HG03025 (cell line): ENCODE measurements around the gene RGMA.

Experiments used
- ATAC-seq: cut with Tn5 transposase; IDR thresholded peaks from one replicate; pipeline ENCODE4 v1.9.1; 2021; ENCODE audit warnings: mild to moderate bottlenecking, moderate library complexity; ENCODE audit not compliant: unreplicated experiment, low FRiP score

The RGMA gene

GRCh38 chr15:93102211-93102610 lies 13.2 kb upstream of the RGMA start:
- ATAC-seq: no peak

DNA sequence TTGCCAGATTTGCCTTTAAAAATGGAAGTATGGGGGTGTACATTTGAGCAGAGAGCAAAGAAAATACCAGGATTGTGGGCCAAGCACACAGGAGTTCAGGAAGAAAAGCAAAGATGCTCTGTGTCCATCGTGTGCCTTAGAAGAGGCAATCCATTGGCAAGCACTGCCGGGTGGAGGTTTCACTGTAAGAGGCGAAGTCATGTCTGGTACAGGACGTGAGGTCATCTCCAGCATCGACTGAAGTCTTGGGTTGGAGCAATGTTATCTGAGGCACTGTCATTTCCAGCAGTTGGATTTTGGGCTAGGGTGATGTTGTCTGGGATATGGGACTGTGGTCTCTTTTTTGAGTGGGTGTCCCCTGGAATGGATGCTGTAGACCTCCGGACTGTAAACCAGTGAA lies 4.8 kb upstream of the RGMA start:
- no peak for ATAC-seq

DNA sequence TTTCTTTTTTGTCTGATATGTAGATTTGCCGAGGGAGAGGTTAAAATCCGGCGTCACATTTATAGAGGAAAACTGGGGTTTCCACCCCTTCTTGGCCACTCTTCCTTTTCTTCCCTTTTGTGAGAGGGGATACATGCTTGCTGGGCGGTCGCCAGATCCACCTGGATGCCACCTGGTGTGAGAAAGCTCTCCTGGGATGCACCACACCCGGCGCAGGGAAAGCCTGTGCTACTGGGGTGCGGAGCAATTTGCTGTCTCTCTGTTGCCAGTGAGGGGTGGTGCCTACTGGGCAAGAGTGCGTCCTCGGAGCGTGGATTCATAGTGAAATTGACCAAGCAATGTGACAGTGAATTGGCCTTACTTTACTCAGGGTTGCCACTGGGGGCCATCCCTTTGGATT lies 2.5 kb upstream of the RGMA start:
- no peak for ATAC-seq

DNA sequence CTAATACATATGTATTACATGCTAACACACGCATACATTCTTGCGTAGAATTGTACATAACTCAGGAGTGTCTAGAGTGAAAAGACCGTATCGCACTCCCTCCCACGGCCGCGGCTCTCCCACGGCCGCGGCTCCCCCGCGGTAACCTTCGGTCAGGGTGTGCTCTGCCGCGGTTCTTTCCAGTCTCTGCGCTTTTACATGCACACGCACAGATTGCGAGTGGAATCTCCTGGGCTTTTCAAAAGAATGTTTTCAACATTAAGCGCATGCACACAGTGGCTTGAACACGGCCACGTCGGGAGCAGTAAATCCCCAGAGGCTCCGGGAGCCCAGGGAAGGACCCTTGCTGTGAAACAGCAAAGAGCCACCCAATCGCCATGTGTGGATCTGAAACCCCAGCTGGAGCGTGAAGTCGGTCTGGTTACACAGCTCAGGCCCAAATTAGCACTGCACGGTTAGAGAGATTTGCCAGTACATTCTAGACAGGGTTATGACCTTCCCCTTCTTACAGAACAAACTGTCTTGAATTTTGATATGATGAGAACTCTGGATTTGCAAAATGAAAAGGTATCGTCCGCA lies 805 bp upstream of the RGMA start:
- no peak for ATAC-seq

- ATAC-seq: peak; percentile 20
These were observed 621 bp downstream of the RGMA start for GRCh38 chr15:93088200-93088980.

GRCh38 chr15:93087825-93088199 lies 1.2 kb downstream of the RGMA start:
- peak; percentile 45 for ATAC-seq

DNA sequence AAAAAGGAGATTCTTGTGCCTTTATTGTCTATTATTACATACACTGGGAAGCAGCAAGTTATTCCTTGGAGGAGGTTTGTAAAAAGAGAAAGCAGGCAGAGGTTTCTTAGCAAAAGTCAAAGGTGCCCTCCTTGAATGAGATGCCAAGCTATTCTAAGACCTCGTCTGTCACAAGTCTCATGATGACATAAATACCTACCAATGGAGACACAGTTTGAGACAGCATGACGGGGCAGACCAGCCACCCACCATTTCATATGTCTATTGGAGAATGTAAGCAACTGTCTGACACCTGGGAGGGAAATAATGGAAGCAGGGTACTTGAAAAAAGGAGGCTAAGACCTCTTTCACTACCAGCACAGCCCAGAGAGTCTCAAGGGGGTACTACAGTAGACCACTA lies 2.2 kb downstream of the RGMA start:
- ATAC-seq: no peak

DNA sequence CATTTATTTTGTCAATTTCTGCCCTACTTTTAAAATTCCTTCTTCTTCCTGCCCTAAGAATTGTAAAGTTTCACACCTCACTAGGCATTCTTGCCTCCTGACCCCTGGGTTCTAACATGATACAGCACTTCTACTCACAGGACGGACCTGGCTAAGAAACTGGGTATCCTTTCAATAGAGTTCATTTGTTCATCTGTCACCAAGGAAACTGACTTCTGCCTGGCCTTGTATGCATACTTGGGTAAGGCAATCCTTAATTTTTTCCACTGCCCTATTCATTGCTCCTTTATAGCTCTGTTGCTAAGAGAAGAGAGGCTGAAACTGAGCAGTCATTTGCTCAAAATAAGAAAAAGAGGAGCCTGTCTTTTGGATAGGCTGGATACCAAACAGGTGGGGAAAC lies 3.3 kb downstream of the RGMA start:
- ATAC-seq: no peak

- no peak for ATAC-seq
These were observed 6.2 kb downstream of the RGMA start for GRCh38 chr15:93082861-93083260.

DNA sequence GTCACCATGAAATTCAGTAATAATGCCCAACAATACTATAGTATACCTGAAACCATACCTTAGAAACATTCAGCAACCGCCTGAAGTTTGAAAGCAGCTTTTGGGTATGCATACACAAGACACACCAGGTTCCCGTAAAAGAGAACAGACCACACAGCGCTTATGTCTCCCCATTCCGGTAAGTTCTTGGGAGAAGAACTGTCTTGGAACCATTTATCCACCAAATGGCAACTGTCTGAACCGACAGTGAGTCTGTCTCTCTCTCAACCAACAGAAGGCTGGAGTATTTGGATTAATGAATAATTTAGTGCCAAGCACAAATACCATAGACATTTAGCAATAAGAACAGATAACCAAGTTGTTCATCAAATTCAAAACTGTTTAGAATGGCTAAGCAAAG lies 7.6 kb downstream of the RGMA start:
- no peak for ATAC-seq

GRCh38 chr15:93080451-93080850 lies 8.6 kb downstream of the RGMA start:
- ATAC-seq: no peak

GRCh38 chr15:93076875-93077274 lies 12.1 kb downstream of the RGMA start:
- ATAC-seq: no peak

DNA sequence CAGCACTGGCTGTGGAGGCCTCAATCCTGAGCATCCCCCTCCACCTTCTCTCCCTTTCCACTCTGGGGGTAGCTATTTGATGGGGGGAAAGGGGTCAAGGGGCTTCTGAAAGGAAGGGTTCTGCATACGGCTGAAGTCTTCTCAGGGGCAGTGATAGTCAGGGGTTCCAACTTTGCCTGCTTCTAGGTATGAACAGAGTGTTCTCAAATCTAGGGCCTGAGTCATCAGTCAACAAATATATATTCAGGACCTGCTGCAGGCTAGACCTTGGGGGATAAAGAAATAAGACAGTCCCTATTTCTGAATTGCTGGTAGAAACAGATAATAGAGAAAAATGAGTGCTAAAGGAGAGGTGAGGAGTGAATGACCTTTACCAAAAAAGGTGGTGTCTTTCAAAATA lies 12.8 kb downstream of the RGMA start:
- ATAC-seq: no peak

DNA sequence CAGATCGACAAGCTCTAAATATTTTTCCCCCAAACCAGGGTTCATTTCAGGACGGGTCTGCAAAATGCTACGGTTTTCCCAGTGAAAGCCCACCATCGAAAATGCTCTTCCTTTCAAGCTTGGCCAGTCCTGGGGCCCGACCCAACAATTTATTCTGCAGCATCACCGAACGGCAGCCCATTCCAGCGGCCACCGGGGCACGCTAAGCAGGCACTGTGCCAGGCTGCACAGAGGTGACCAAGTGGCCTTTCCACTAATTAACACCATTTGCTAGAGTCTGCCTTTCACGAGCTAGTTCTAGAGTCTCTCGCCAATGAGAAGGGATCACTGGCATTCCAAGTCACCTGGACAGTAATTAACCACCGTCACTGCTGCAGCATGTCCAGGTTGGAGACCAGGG lies 14.4 kb downstream of the RGMA start:
- ATAC-seq: no peak

DNA sequence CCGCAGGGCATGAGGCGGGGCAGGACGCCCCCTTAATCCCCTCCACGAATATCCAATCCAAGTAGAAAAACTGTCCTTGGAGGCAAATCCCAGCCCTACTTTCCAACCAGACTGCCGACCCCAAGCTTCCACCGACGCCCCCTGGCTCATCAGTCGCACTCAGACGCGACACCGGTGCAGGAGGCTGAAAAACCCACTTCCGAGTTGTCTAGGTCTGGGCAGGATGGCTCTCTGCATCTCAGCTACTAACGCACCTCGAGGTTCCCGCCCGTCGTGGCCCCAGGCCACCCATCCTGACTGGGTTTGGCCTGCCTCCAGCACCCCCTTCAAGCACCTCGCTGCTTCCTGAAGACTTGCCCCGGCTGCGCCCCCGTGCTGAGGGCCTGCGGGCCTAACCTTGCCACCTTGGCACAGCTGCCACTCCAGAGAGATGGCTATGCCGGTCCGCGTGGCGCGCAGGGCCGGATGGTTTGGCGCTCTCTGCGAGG lies 15.5 kb downstream of the RGMA start:
- no peak for ATAC-seq

DNA sequence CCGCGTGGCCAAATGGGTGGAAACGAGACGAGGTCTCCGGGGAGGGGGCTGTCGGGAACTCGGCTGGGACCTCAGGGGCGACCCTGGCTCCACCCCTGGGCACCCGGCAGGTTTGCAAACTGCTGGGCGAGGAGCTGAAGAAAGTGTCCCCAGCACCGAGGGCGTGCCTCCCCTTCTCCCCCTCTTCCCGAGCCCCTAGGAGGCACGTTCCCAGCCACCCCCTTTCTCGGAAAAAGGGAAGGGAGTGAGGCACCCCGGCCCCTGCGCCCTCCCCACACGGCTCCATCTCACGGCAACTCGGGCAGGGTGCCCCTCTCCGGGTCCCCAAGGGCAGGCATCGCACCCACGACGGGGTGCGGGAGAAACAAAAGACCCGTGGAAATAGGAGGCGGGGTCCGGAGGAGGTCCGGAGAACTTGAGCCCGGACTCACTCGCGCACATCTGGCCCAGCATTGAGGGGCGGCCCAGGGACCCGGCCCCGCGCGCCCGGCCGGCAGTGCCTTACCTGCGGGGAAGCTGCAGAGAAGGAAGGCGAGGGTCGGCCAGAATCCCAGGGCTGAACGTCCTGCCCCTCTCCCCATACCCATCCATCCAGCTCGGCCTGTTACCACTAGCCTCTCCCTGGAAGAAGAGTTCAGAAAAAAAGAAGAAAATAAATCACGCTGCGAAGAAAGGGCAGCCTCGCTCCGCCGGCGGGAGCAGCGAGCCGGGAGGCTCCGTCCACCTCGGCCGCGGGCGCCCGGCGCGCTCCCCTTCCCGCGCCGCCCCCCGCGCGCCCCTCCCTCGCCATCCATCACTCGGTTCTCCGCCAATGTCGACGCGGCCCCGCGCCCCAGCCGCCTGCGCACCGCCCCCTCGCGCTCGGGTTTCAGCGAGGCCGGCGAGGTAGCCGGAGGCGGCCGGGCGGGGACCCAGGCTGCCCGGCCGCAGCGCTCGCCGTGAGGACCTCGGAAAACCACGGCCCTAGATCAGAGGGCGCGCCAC lies 16.3 kb downstream of the RGMA start:
- ATAC-seq: no peak

- no peak for ATAC-seq
These were observed 17.0 kb downstream of the RGMA start for GRCh38 chr15:93072011-93072410.

- no peak for ATAC-seq
These were observed 17.5 kb downstream of the RGMA start for GRCh38 chr15:93071469-93071936.

DNA sequence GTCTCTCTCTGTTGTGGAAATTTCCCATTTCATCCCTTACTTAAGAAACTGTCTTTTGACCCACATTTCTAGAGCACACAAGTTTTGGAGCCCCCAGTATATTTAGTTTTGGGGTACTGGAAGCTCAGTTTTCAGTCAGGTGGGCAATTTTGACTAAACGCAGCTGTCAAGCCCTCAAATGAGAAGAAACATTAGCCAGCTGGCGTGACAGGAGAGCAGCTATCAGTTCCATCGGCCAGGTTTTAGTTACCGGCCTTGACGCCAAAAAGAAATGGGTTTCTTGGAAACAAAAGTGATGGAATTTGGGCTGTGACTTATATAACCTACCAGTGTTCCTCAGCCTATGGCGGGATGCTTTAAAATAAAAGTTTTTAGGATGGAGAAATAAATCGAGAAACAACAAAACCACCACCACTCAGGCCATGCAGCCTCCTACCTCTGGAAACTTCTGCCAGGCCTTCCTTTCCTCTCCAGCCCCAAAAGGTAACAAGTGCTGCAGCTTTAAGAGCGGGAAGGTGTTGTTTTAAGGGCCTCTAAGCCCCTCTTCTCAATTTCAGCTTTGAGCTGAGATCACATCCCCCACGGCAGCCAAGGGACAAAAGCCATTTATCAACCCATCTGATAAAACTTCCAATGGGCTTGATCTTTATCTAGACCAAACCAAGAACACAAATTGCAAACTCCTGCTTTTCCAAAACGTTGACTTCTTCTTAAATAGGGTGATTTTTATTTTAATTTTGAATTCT lies 18.3 kb downstream of the RGMA start:
- no peak for ATAC-seq

DNA sequence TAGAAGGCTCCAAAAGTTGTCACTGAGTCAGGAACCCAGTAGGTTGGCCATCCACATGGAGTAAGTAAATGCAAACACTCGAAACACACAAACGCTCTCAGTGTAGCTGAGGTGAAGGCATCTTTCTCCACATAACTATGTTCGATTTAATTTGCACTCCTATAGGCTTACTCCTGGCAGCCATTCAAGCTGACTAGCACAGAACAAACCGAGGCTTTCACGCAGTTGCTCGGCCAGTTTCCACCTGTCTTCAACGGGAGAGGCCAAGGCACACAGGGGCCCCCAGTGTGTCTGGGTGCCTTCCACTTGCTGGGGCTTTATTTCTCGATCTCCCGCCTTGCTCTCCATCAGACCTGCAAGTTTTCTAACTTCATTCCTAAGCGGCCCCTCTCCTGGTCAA lies 18.9 kb downstream of the RGMA start:
- no peak for ATAC-seq
